HG02884 (cell line): Measurements from ENCODE around the gene JAK1.
"Not testable (repeated sequence)": the region's sequence is repeated elsewhere in the genome, so short reads cannot be mapped to it uniquely, and the experiment has no call there.

Experiments used
- ATAC-seq: cut with Tn5 transposase; IDR thresholded peaks from one replicate; pipeline ENCODE4 v1.9.1; 2021; ENCODE audit warnings: mild to moderate bottlenecking, moderate library complexity; ENCODE audit not compliant: unreplicated experiment

The JAK1 gene

DNA sequence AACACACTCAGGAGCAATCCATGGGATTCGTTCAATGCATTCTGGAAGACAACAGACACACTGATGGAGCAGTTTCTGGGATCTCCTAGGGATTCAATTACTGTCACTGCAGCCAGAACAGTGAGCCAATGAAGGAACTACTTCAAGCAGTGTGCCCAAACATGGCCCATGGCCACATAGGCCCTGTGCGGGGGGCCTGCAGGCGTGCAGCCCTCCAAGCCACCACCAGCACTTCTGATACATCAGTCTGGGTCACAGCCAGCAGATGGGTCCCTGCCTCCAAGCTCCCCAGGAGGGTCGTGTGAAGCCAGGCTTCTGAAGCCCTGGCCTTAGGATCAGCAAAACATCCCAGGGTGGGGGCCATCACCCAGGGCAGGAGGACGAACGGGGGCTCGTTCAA is 122.2 kb downstream of the JAK1 start:
- ATAC-seq, result no peak

DNA sequence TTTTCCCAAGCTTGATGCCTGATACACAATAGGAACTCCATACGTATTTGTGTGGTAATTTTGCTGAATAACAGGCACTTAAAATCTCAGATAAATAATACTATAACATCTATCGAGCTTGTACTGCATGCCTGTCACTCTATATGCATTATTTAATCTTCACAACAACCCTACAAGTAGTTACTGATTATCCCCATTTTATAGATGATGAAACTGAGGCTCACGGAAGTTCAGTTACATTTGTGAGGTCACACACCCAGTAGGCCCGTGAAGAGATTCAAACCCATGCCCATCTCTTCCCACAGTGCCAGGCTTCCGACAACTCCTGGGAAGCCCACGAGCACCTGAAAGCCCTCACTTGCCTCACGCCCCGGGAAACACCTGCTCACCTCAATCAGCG is 122.7 kb downstream of the JAK1 start:
- no peak for ATAC-seq

DNA sequence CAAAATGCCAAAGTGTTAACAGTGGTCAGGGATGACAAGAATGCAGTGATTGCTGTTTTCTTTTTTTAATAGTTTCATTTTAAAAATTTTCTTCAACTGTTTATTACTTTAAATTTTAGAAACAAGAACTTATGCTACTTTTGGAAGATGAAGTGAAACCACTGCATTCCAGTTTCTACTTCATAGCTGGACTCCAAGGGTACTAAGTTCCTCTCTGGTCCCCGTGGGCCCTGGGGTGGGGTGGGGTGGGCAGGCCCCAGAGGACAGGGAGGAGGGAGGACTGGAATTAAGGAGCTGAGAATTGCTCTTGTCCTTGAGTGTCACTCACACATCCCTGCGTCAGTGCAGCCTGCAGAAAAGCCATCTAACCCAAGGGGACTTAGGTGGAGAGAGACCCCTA is 124.1 kb downstream of the JAK1 start:
- no peak for ATAC-seq

DNA sequence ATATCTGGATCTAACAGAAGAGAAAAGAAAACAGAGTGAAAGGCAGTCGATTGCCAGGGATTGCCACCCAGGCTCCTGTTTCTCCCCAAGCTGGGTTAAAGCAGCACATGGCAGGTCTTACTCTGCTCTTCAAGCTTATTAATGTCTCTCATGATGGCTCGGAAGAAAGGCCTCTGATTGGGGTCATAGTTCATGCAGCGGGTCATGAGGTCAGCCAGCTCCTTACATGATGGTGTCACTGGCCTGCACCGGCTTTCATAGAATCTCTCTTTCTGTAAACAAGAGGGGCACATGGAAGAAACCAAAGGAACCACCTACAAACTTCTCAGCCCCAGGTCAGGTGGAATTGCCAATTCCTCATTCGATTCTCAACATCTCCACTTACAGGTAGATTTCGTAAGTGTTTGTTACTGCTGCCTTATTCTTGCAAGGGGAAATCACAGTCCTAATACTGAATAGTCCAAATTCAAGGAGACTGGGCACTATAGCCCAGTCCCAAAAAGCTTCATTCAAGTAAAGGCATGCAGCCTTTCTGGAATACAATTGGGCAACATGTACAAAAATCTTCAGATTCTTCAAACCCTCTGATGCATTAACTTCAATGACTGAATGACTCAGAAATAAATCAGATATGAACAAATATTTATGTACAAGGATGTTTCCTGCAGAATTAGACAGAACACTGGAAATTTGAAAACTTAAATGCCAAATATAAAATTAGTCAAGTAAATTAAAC is 124.9 kb downstream of the JAK1 start:
- no peak for ATAC-seq

DNA sequence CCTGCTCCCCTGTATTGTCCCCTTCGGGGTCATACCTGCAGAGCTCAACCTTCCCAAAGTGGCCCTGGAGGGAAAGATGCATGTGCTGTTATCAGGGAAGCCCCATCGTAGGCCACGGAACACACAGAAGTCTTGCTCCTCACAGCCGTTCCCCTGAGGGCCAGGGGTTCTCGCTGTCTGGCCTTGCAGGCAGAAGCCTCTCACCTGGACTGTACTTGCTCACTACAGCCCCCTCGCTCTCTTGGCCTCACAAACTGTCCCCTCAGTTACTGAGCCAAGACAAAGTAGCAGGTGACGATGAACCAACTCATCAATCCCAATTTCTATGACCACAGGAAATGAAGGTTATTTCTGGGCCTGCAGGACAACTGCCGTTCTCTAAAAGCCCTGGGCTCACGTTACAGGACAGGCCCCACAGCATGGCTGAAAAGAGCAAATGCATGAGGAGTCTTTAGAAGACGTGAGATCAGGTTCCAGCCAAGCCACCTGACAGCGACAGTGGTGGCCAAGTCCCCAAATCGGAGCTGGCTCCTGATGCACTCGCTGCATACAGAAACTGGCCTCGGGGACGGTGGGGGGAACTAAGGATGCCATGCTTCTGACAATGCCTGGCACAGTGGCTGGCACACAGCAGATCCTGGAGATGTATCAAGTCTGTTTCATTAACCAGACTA is 126.5 kb downstream of the JAK1 start:
- ATAC-seq, result no peak

DNA sequence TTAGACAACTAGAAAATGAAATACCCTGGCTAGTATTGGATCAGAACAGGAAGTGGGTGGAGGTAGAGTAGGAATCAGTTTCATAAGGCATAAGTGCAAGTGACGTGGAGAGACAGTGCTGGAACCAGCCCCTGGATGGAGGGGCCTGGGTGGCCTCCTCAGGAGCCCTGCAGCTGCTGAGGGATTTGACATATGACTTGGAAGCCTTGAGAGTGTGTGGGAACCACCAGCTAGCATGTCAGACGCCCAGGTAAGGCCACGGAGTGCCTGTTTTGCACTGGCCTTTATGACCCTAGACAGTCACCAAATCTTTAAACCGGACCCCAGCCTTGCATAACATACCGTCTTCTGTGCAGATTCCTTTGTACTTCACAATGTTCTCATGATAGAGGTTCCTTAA is 127.1 kb downstream of the JAK1 start:
- no peak for ATAC-seq

DNA sequence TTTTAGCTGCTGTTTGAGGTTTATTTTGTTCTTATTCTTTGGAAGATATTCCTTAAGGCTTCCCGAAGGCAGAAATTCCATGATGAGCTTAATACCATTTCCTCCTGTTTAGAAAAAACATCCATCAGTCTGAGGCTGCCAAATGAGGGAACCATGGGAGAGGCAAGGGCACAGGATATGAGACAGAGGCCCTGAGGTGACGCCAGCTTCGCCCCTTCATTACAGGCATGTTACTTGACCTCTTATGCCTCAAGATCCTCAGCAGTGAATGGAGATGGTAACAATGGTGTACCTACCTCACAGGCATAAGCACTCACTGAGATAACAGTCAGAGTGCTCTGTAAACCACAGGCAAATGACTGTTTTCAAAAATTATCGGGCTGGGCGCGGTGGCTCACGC is 127.9 kb downstream of the JAK1 start:
- ATAC-seq, result no peak

DNA sequence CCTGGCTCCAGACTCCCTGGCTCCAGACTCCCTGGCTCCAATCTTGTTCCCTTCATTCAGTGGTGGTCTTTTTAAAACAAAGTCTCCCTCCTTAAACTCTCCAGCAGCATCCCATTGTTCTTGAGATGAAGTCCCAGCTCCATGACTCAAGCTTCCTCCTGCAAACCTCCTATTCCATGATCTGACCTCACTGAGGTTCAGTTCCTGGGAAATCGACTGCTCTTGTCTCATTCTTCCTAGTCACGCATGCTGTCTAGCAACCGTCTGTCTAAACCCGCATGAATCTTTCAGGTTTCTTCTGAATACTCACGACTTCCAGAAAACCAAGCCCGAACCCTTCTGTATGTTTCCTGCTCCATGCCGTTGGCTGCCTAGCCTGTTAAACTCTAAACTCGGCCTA is 129.5 kb downstream of the JAK1 start:
- no peak for ATAC-seq

DNA sequence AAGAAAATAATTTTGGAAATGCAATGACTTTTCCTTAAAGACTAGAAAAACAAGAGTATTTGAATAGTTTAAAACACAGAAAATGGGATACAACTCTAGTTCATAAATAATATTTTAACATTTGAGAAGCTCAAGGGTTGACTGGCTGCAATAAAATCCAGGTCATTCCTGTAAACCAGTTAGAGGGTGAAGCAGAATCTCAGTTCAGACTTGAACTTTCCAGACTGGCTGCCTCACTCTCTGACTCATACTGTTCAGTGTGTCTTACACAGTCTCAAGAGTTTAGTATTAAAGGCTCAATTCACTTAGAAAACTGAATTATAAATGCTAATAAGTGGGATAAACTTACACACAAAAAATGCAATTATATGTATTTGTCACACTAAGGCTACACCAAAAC is 131.6 kb downstream of the JAK1 start:
- ATAC-seq, result no peak

DNA sequence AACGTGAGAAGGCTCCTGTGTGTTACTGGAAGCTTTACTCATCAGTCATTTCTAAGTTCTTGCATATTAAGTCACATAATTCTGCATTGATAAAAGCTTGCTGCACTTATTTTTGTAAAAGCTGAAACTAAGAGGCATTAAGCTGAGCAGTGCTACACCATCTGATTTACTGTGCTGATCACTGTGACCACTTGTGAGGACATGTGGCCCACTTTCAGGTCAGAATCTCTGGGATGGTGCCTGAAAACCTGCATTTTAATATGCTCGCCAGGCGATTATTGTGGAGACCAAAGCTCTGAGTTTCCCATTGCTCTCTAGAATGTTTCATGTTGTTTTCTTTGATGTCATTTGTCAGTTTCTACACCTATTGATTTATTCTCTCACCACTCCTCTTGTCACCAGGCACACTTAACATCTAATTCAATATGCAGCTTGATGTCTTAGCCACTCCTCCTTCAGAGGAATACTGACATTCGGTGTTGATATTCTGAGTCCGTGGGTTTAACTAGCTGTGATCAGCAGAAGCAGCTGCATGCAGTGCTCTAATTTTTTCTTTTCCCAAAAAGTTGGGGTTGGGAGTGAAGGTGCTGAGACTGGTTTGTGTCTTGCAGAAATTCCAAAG is 136.2 kb downstream of the JAK1 start:
- ATAC-seq, result no peak

DNA sequence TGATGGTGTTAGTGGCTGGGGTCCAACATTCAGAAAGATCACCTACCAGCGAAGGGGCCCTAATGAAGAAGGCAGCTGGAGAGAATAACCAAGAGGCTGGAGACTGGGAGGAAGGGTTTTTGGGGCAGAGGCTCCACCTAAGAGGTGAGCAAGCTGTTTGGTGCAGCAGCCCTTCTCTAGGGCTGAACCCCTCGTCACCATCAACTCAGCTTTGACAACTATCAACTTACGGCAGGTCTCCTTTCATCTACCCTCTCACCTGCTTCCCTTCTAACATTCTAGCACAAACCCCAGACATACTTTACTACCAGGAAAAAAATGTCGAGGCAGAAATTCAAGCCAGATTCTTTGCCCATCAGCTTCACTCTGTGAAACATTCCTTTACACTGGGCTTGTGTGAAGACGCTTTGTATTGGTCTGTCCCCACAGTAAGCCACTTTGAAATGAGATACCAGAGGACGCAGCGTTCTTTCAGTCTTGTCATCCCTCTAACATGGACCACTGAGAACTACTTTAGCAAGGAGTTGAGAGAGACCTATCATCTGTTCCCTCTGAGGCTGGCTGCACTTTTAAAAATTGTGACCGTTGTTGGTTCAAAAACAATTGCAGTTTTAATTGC is 136.8 kb downstream of the JAK1 start:
- no peak for ATAC-seq

DNA sequence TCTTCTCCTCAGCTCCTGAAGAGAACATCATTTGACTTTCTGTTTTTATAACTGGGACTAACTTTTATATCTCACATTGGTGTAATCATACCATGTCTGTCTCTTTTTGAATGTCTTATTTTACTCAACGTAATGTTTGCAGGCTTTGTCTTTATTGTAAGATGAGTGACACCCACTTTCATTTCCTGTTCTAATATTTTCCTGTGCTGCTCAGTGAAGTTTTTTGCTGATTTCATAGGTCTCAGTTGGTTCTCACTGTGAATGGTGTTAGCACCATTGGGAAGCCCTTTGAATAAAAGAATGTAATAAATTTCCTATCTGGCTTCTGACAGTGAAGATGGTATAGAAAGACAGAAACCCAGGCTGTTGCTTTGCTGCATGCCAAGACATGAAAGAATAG is 137.5 kb downstream of the JAK1 start:
- no peak for ATAC-seq

DNA sequence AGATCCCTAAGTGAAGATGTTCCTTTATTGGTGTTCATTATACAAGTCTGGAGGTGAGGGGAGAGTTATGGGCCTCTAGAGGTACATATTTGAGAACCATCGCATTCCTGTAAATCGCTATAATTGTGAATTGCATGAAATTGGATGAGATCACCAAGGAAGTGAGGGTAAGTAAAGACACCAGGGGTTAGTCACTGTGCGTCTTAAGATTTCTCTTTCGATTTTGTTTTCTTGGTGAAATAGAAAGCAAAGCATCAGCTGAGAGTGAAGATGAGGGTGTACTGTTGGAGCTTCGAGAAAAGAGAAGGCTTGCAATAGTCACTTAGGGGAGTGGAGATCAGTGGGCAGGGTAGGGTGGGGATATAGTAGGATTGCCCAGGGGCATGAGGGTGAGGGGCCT is 139.4 kb downstream of the JAK1 start:
- ATAC-seq, result peak; percentile 56

DNA sequence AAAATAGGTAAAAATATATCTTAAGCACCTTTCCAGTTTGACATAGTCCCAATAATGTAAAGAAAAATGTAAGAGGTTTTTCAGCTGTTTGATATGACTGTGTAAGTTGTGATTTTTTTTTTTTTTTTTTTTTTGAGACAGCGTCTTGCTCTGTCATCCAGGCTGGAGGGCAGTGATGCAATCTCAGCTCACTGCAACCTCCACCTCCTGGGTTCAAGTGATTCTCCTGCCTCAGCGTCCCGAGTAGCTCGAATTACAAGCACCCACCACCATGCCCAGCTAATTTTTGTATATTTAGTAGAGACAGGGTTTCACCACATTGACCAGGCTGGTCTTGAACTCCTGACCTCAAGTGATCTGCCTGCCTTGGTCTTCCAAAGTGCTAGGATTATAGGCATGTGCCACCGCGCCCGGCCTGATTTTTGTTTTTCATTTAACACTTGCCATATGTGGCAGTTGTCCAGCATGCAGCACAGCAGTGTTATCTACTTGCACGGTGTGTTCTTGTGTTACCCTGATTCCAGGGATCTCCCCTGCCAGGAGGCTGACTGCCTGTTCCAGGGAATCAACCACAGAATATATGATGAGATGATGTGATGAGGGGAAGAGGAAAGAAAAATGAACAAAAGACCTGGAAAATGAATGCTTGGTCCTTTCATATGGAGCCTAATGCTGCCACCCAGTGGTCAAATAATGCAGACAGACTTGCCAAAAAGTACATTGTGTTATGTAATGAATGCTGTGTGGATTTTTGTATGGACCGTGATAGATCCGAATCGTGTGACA is 142.5 kb downstream of the JAK1 start:
- ATAC-seq, result peak; percentile 63

DNA sequence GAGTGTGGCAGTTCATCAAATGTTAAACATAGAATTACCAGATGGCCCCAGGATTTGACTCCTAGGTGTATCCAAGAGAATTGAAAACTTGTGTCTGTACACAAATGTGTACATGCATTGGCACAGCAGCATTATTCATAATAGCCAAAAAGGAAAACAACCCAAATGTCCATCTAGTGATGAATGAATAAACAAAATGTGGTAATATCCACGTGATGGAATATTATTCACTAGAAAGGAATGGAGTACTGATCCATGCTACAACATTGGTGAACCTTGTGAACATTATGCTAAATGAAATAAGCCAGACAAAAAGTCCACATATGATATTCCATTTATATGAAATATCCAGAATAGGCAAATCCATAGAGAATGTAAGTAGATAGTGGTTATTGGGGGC is 143.7 kb downstream of the JAK1 start:
- no peak for ATAC-seq

DNA sequence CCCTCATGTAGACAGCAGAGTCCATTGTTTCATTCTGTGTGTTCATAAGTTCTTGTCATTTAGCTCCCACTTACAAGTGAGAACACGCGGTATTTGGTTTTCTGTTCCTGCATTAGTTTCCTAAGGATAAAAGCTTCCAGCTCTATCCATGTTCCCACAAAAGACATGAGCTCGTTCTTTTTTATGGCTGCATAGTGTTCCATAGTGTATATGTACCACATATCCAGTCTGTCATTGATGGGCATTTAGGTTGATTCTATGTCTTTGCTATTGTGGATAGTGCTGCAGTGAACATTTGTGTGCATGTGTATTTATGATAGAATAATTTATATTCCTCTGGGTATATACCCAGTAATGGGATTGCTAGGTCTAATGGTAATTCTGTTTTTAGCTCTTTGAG is 145.8 kb downstream of the JAK1 start:
- not testable (repeated sequence) for ATAC-seq

DNA sequence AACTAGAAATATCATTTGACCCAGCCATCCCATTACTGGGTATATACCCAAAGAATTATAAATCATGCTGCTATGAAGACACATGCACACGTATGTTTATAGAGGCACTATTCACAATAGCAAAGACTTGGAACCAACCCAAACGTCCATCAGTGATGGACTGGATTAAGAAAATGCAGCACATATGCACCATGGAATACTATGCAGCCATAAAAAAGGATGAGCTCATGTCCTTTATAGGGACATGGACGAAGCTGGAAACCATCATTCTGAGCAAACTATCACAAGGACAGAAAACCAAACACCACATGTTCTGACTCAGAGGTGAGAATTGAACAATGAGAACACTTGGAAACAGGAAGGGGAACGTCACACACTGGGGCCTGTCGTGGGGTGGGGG is 149.0 kb downstream of the JAK1 start:
- ATAC-seq, result not testable (repeated sequence)

DNA sequence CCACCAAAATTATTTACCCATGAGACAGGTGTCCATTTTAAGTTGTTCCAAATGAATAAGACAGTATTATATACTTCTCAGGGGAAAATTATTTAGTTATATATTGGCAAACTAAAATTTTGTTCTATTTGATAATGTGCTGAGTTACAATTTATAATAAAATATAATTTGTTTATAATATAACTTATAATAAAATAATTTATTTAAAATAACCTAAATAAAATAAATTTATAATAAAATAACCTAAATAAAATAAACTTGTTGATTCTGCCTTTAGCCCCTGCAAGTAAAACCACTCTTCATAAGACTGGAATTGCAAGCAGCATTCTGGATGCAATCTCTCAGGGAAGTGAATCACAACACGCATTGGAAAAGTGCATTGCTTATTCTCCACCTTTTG is 151.9 kb downstream of the JAK1 start:
- ATAC-seq, result no peak

DNA sequence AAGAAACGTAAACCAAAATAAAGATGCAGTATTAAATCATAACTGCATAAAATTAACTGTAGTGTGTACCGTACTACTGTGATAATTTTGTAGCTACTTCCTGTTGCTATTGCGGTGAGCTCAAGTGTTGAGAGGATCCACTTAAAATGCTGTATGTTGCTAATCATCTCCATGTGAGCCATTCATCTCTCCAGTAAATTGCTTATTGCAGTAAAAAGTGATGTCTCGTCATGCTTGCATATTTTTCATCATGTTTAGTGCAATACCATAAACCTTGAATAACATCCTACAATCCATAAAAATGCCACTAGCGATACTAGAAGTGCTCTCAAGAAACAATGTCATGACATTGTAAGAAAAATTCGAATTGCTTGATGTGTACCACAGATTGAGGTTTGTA is 155.2 kb downstream of the JAK1 start:
- no peak for ATAC-seq

DNA sequence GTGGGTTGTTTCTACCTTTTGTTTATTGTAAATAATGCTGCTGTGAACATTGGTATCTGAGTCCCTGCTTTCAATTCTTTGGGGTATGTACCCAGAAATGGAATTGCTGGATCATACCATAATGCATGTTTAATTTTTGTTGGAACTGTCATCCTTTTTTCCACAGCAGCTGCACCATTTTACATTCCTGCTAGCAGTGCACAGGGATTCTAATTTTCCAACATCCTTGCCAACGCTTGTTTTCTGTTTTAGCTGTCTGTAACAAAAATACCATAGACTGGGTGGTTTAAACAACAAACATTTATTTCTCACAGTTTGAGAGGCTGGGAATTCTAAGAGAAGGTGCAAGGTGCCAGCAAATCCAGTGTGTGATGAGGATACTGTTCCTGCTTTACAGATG is 156.3 kb downstream of the JAK1 start:
- ATAC-seq, result no peak

DNA sequence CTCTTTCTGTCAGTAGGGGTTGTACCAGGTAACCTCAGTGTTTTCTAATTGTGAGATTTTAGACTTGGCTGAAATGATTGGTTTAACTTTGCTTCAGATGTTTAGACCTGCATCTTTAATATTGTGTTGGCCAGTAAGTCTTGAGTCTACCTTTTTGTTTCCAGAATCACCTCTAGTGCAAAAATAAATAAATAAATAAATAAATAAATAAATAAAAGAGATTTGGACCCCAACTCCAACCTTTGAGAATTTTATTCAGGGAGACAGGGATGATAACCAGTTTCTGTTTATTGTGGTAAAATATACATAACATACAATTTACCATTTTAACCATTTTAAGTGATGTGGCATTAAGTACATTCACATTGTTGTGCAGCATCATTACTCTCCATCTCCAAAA is 157.0 kb downstream of the JAK1 start:
- ATAC-seq, result no peak
